Type B pancreatic cell (in vitro differentiated cells): ENCODE data around the gene POLE2. TPM values are rescaled to one million over a fixed set of nuclear protein-coding genes. Genes with fewer than 3 reads are reported as not detected.
"Not testable (repeated sequence)": the region's sequence is repeated elsewhere in the genome, so short reads cannot be mapped to it uniquely, and the experiment has no call there.

Source experiments
- DNase-seq: peaks from one replicate; pipeline ENCODE4 v3.0.0; 2021; ENCODE audit warnings: mixed read lengths; ENCODE audit not compliant: unreplicated experiment; ENCODE audit errors: extremely low spot score
- H3K27ac Mint-ChIP-seq: 2 replicates; pipeline ENCODE4 v1.8.0; 2021; ENCODE audit warnings: mild to moderate bottlenecking, mixed read lengths
- H3K27me3 Mint-ChIP-seq: 2 replicates; pipeline ENCODE4 v1.8.0; 2021; ENCODE audit warnings: mixed read lengths
- H3K36me3 Mint-ChIP-seq: 2 replicates; pipeline ENCODE4 v1.8.0; 2021; ENCODE audit warnings: mixed read lengths
- H3K4me1 Mint-ChIP-seq: one replicate; pipeline ENCODE4 v1.8.0; 2021; ENCODE audit warnings: mixed read lengths; ENCODE audit not compliant: unreplicated experiment
- H3K4me3 Mint-ChIP-seq: 2 replicates; pipeline ENCODE4 v1.8.0; 2021; ENCODE audit warnings: mild to moderate bottlenecking, mixed read lengths
- H3K9me3 Mint-ChIP-seq: 2 replicates; pipeline ENCODE4 v1.8.0; 2021; ENCODE audit warnings: mixed read lengths
- total RNA-seq: library from RNA; stranded (reverse); gene quantifications from 2 replicates; pipeline ENCODE4 v1.2.1, GENCODE V29; 2021; ENCODE audit warnings: low replicate concordance
- TF ChIP-seq, protein P1 (sequence below): fragments of 200-600 bp; sonication (generic); conservative IDR thresholded peaks from 2 replicates; pipeline ENCODE4 v1.5.0; 2021; ENCODE audit warnings: antibody characterized with exemption, mild to moderate bottlenecking

POLE2 gene
- total RNA-seq, 1 donor from 2014 or later, result 16.6 TPM

DNA sequence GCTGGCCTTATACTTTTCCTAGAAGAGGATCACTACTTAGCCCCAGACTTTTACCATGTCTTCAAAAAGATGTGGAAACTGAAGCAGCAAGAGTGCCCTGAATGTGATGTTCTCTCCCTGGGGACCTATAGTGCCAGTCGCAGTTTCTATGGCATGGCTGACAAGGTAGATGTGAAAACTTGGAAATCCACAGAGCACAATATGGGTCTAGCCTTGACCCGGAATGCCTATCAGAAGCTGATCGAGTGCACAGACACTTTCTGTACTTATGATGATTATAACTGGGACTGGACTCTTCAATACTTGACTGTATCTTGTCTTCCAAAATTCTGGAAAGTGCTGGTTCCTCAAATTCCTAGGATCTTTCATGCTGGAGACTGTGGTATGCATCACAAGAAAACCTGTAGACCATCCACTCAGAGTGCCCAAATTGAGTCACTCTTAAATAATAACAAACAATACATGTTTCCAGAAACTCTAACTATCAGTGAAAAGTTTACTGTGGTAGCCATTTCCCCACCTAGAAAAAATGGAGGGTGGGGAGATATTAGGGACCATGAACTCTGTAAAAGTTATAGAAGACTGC lies 65.9 kb downstream of the POLE2 start:
- Mint-ChIP-seq H3K9me3 (no peaks in the 10 kb centered on the region), H3K27me3 (no peaks in the 10 kb centered on the region), H3K36me3 (peaks cover 21% of the 10 kb centered on the region), H3K27ac (peak overlapping the region; percentile 76), H3K4me3 (peak overlapping the region; percentile 99), H3K4me1 (peaks cover 31% of the 10 kb centered on the region)
- no peak for DNase-seq
- TF ChIP-seq, protein P1, sequence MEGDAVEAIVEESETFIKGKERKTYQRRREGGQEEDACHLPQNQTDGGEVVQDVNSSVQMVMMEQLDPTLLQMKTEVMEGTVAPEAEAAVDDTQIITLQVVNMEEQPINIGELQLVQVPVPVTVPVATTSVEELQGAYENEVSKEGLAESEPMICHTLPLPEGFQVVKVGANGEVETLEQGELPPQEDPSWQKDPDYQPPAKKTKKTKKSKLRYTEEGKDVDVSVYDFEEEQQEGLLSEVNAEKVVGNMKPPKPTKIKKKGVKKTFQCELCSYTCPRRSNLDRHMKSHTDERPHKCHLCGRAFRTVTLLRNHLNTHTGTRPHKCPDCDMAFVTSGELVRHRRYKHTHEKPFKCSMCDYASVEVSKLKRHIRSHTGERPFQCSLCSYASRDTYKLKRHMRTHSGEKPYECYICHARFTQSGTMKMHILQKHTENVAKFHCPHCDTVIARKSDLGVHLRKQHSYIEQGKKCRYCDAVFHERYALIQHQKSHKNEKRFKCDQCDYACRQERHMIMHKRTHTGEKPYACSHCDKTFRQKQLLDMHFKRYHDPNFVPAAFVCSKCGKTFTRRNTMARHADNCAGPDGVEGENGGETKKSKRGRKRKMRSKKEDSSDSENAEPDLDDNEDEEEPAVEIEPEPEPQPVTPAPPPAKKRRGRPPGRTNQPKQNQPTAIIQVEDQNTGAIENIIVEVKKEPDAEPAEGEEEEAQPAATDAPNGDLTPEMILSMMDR, result no peak

DNA sequence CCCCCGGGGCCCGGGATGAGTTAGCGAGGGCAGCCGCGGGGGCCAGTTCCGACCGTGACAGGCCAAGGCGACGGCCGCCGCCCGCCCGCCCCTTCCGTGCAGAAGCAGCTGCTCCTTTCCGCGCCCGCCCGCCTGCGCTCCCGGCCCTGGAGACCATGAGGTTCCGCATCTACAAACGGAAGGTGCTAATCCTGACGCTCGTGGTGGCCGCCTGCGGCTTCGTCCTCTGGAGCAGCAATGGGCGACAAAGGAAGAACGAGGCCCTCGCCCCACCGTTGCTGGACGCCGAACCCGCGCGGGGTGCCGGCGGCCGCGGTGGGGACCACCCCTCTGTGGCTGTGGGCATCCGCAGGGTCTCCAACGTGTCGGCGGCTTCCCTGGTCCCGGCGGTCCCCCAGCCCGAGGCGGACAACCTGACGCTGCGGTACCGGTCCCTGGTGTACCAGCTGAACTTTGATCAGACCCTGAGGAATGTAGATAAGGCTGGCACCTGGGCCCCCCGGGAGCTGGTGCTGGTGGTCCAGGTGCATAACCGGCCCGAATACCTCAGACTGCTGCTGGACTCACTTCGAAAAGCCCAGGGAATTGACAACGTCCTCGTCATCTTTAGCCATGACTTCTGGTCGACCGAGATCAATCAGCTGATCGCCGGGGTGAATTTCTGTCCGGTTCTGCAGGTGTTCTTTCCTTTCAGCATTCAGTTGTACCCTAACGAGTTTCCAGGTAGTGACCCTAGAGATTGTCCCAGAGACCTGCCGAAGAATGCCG lies 66.7 kb downstream of the POLE2 start:
- Mint-ChIP-seq H3K9me3 (no peaks in the 10 kb centered on the region), H3K4me3 (peak overlapping the region; percentile 99), H3K27me3 (no peaks in the 10 kb centered on the region)

DNA sequence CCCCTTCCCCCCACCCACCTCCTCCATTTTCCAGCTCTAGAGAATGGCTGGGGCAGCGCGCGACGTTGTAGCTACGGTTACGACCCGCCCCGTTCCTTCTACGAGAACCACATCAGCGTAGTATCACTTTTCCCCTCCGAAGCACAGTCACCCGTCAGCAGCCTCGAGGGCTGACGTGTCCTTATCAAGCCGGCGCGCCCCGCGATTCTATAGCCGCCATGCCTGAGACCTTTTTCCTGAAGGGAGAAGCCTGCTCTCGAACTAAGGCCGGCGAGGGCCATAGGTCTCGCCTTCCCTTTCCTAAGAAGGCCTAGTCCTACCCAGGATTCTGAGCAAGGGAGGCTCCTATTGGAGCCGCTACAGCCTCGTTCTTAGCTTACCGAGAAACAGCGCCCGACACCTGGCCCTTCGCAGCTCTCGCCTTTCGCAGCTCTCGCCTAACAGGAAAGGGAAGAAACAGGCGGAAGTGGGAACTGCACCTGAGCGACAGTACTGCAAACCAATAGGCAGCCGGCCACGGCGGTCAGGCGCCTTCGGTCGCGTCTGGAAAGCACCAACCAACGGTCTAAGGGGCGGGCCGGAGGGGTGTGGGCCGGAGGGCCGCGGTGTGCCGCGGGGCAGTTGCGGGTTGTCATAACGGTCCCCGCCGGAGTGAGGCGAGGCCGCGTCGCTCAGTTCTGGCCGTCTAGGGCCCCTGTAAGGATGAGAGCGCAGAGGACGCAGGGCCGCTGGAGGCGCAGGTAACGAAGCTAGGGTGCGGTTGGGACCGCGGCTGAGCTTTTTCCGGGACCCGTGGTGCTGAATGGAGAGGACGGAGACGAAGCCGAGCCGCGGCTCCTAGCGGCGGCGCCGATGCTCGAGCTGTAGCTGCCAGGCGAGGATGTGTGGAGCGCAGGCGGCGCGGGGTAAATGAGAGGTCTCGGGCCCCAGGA lies 67.6 kb downstream of the POLE2 start, which contains the start of the genes MGAT2 and RPL36AL:
Gene MGAT2 (plus strand): TSS at position 618 of the 932 bp plus-strand sequence. CDS start 470 bp downstream, outside the sequence.
Gene RPL36AL (minus strand): TSS at position 445 of the 932 bp plus-strand sequence. CDS start 1,522 bp downstream, outside the sequence.
- Mint-ChIP-seq H3K27me3 (no peaks in the 10 kb centered on the region), H3K27ac (peak within 1 kb of the TSS; percentile 100), H3K36me3 (peaks cover 19% of the 10 kb centered on the region), H3K4me3 (peak within 1 kb of the TSS; percentile 99), H3K4me1 (peaks cover 31% of the 10 kb centered on the region), H3K9me3 (no peaks in the 10 kb centered on the region)
- DNase-seq, result peak; percentile 98
- TF ChIP-seq, protein P1, result peak; percentile 55

More for the DNA sequence above, 66.7 kb downstream of the POLE2 start:
- Mint-ChIP-seq H3K4me1 (peaks cover 31% of the 10 kb centered on the region), H3K27ac (peak overlapping the region; percentile 100), H3K36me3 (peaks cover 19% of the 10 kb centered on the region)
- DNase-seq, result peak; percentile 74
- TF ChIP-seq, protein P1, result no peak

DNA sequence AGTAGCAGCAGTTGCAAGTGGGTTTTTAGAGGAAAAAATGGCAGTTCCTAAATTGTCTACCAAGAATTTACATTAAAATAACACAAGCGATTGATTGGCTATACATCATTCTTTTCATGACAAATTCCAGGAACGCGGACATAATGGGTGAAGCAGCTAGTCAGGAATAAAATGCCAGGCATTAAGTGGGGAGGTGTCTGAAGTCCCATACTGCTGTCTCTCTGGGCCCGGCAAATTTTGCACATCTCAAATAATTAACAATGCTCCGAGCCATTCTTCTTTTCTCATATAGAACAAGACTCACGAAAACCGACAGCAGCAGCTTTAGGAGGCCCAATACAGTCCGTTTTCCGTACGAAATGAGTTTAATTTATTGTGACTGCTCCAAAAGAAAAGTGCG lies 68.3 kb downstream of the POLE2 start:
- Mint-ChIP-seq H3K27ac (peak overlapping the region; percentile 100), H3K4me3 (peak overlapping the region; percentile 99), H3K27me3 (no peaks in the 10 kb centered on the region), H3K9me3 (no peaks in the 10 kb centered on the region), H3K36me3 (peaks cover 19% of the 10 kb centered on the region), H3K4me1 (peaks cover 31% of the 10 kb centered on the region)
- DNase-seq, result no peak
- TF ChIP-seq, protein P1, result no peak

- H3K27me3 Mint-ChIP-seq, H3K9me3 Mint-ChIP-seq, DNase-seq: not testable (repeated sequence)
- peaks cover 20% of the 10 kb centered on the region for H3K36me3 Mint-ChIP-seq
- peak overlapping the region; percentile 99 for H3K4me3 Mint-ChIP-seq
- H3K4me1 Mint-ChIP-seq, result peaks cover 31% of the 10 kb centered on the region
- H3K27ac Mint-ChIP-seq, result peak overlapping the region; percentile 100
These were observed 68.7 kb downstream of the POLE2 start for GRCh38 chr14:49619273-49619672.
